GM23248 (cell line): ENCODE measurements around the gene ZFAND2B.

Experiments
- EZH2 ChIP-seq: fragments of 200-600 bp; sonication (generic); IDR thresholded peaks from 2 replicates; pipeline ENCODE4 v1.6.1; 2018; ENCODE audit warnings: antibody characterized with exemption, mild to moderate bottlenecking; ENCODE audit not compliant: insufficient read depth, poor library complexity, severe bottlenecking
- EZH2phosphoT487 ChIP-seq: fragments of 200-600 bp; sonication (generic); IDR thresholded peaks from 2 replicates; pipeline ENCODE4 v1.6.1; 2018; ENCODE audit warnings: antibody characterized with exemption, moderate library complexity, mild to moderate bottlenecking, low read depth; ENCODE audit not compliant: insufficient read depth

DNA sequence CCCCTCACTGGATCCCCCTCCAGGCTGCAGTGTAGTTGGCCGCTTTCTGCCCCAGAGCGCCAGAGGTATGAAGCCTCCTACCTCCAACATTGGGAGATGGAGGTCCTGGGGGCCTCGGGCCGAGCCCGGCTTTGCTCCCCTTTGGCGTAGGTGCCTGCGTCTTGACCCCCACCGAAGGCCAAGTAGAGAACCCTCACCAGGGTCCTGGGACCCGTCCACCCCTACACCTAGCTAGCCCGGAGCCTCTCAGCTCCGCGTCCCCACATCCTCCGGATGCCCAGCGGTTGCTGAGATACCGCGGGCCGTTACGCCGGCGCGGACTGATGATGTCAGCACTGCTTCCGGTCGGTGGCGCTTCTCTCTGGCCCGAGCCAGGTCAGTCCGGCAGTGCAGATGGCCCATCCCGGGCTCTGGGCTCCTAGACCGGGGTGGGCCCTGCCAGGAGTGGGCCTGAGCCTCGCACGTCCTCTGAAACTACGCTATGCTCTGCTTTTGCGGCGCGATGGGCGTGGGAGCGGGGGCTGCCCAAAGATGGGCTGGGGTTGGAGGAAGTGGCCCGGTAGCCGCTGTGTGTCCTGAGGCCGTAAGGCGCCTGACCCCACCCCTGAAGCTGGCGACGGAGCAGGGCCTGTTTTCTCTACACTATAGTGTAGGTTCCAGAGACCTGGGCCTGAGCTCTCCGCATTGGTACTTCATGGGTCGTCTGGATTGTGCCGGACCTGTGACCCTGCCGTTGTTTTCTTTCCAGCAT lies 38.7 kb downstream of the ZFAND2B start, which contains the start of the genes GLB1L and STK16:
- TF ChIP-seq EZH2 (no peak), EZH2phosphoT487 (no peak)
